Lung (tissue), 12 donors: Measurements from ENCODE around the gene AKR7A2. TPM values are rescaled to one million over a fixed set of nuclear protein-coding genes. Genes with fewer than 3 reads are reported as not detected.

Experiments used
- ATAC-seq: fragments of 200-7000 bp; cut with Tn5 transposase; one replicate; pipeline ENCODE4 v1.9.1; 2020; ENCODE audit warnings: moderate number of reproducible peaks; ENCODE audit not compliant: insufficient read depth, low FRiP score
- DNase-seq, 3 donors: peaks; one replicate each; pipeline ENCODE4 v3.0.0-alpha.2; 2013 to 2017
- H3K27ac ChIP-seq, 2 donors: one replicate each; pipeline ENCODE4 v1.5.1; 2013; ENCODE audit warnings: mild to moderate bottlenecking in 2 of 2, moderate library complexity in 2 of 2, control low read depth in 1 of 2, inconsistent platforms in 1 of 2, low read depth in 1 of 2, low read length in 1 of 2
- H3K27me3 ChIP-seq, 3 donors: one replicate each; pipeline ENCODE4 v1.5.1; 2013; ENCODE audit warnings: low read length in 2 of 3; ENCODE audit not compliant: control insufficient read depth in 3 of 3, insufficient read depth in 3 of 3
- H3K36me3 ChIP-seq, 4 donors: one replicate each; pipeline ENCODE4 v1.5.1; 2013; ENCODE audit warnings: low read length in 4 of 4, mild to moderate bottlenecking in 1 of 4, moderate library complexity in 1 of 4; ENCODE audit not compliant: control insufficient read depth in 4 of 4, insufficient read depth in 4 of 4
- H3K4me1 ChIP-seq, 5 donors: one replicate each; pipeline ENCODE4 v1.5.1; 2013; ENCODE audit warnings: low read length in 5 of 5, mild to moderate bottlenecking in 2 of 5, moderate library complexity in 1 of 5; ENCODE audit not compliant: control insufficient read depth in 5 of 5, insufficient read depth in 5 of 5
- H3K4me3 ChIP-seq: one replicate; pipeline ENCODE4 v1.5.1; 2013; ENCODE audit warnings: mild to moderate bottlenecking, control low read depth, moderate library complexity
- H3K9ac ChIP-seq, 2 donors: one replicate each; pipeline ENCODE4 v1.5.1; 2013; ENCODE audit warnings: low read length in 2 of 2, control low read depth in 1 of 2; ENCODE audit not compliant: insufficient read depth in 1 of 2
- H3K9me3 ChIP-seq, 4 donors: one replicate each; pipeline ENCODE4 v1.5.1; 2013; ENCODE audit warnings: low read length in 3 of 4, mild to moderate bottlenecking in 1 of 4, moderate library complexity in 1 of 4; ENCODE audit not compliant: control insufficient read depth in 4 of 4, insufficient read depth in 3 of 4
- CTCF ChIP-seq: IDR thresholded peaks from 2 replicates; pipeline ENCODE4 v1.5.1; 2012; ENCODE audit warnings: mild to moderate bottlenecking; ENCODE audit errors: control extremely low read depth, extremely low read depth
- WGBS, 2 donors: extraction: QIAGEN DNeasy Blood & Tissue Kit; methylation state at CpG; one replicate each; pipeline ENCODE4 v1.1.7; 2013; 5-methylcytosine and 5-hydroxymethylcytosine counted together
- polyA plus RNA-seq, 2 donors: library from polyadenylated mRNA; stranded (reverse); fragments of 200-250 nt; gene quantifications; one replicate each; pipeline ENCODE4 v1.2.1, GENCODE V29; 2013
- total RNA-seq, 2 donors: library from RNA; depleted of rRNA in 1 of 2; stranded (reverse); fragments of >200 nt in 1 of 2; gene quantifications; one replicate each; pipeline ENCODE4 v1.2.1, GENCODE V29; 2014 to 2021
- donor health status: control.
- donor health status: control.
- donor health status: Bipolar disorder and iron deficiency.
- donor health status: healthy.
- donor health status: DM: yes; HTN: yes; CAD: no.

Gene AKR7A2
- total and polyA plus RNA-seq, 4 donors: 15.3 to 54.0 (median 43.0) TPM

- no peak for DNase-seq
- ATAC-seq: no peak
- no peaks in the 10 kb centered on the region for H3K27me3 ChIP-seq
- H3K27ac ChIP-seq: no peak overlapping the region
- no peak overlapping the region for H3K9ac ChIP-seq
- TF ChIP-seq CTCF: no peak
- H3K4me3 ChIP-seq: no peak overlapping the region
- 82 to 88% methylated on average over 32 of the region's 32 CpGs for WGBS, 2 donors
- no peaks in the 10 kb centered on the region for H3K4me1 ChIP-seq
- peaks cover 0 to 53% (median 22%) of the 10 kb centered on the region in 4 donors for H3K36me3 ChIP-seq
- no peaks in the 10 kb centered on the region for H3K9me3 ChIP-seq
Observed at GRCh38 chr1:19325958-19326747, 14.2 kb upstream of the AKR7A2 start.

- TF ChIP-seq CTCF: no peak
- H3K27me3 ChIP-seq: no peaks in the 10 kb centered on the region
- no peak for DNase-seq
- peaks cover 0 to 52% (median 21%) of the 10 kb centered on the region in 4 donors for H3K36me3 ChIP-seq
- no peak overlapping the region for H3K9ac ChIP-seq
- 80 to 83% methylated on average over 19 of the region's 19 CpGs for WGBS, 2 donors
- no peaks in the 10 kb centered on the region for H3K4me1 ChIP-seq
- H3K27ac ChIP-seq: no peak overlapping the region
- H3K4me3 ChIP-seq: no peak overlapping the region
- no peak for ATAC-seq
- H3K9me3 ChIP-seq: no peaks in the 10 kb centered on the region
Observed at GRCh38 chr1:19325368-19325957, 13.5 kb upstream of the AKR7A2 start.

GRCh38 chr1:19324665-19324990, 12.7 kb upstream of the AKR7A2 start:
- H3K9ac ChIP-seq: no peak overlapping the region
- peaks cover 0 to 51% (median 18%) of the 10 kb centered on the region in 4 donors for H3K36me3 ChIP-seq
- WGBS, 2 donors: 98 to 99% methylated on average over 9 of the region's 9 CpGs

More at GRCh38 chr1:19324665-19324990, 12.7 kb upstream of the AKR7A2 start:
- Histone ChIP-seq H3K4me1 (no peaks in the 10 kb centered on the region), H3K4me3 (no peak overlapping the region), H3K27ac (no peak overlapping the region), H3K9me3 (no peaks in the 10 kb centered on the region), H3K27me3 (no peaks in the 10 kb centered on the region)
- ATAC-seq (no peak), DNase-seq (no peak)
- no peak for TF ChIP-seq CTCF
